Keratinocyte (primary cell): Measurements from ENCODE around the gene TRPM2. TPM values are rescaled to one million over a fixed set of nuclear protein-coding genes. Genes with fewer than 3 reads are reported as not detected.

Experiments
- DNase-seq: peaks from one replicate; pipeline ENCODE4 v3.0.0-alpha.2; 2011; ENCODE audit warnings: low read depth, missing footprints, low spot score
- FAIRE-seq: peaks from 2 replicates; lab custom pipeline; 2011; peaks lifted over from hg19 to GRCh38; lab: Jason Lieb, UNC
- H2AFZ ChIP-seq: 2 replicates; pipeline ENCODE4 v1.6.0; 2012; ENCODE audit warnings: low read length, control low read depth, inconsistent platforms; ENCODE audit not compliant: control insufficient read depth
- H3K27ac ChIP-seq: 2 replicates; pipeline ENCODE4 v1.5.1; 2011; ENCODE audit warnings: low read length; ENCODE audit not compliant: control insufficient read depth, insufficient read depth
- H3K27me3 ChIP-seq: 3 replicates; pipeline ENCODE4 v1.6.0; 2011; ENCODE audit warnings: low read length; ENCODE audit not compliant: control insufficient read depth, insufficient read depth; ENCODE audit errors: extremely low read depth
- H3K36me3 ChIP-seq, 2 experiments: 2 replicates in 1 of 2; 3 replicates in 1 of 2; pipeline ENCODE4 v1.5.1; 2011; ENCODE audit warnings: low read length in 2 of 2, mild to moderate bottlenecking in 1 of 2; ENCODE audit not compliant: control insufficient read depth in 2 of 2, insufficient read depth in 2 of 2; ENCODE audit errors: extremely low read depth in 1 of 2
- H3K4me1 ChIP-seq: 3 replicates; pipeline ENCODE4 v1.5.1; 2011; ENCODE audit warnings: low read length; ENCODE audit not compliant: control insufficient read depth, insufficient read depth; ENCODE audit errors: extremely low read depth
- H3K4me2 ChIP-seq: 3 replicates; pipeline ENCODE4 v1.6.0; 2011; ENCODE audit warnings: low read depth, low read length; ENCODE audit not compliant: control insufficient read depth, insufficient read depth; ENCODE audit errors: extremely low read depth
- H3K4me3 ChIP-seq, 3 experiments: fragments of 200-600 bp in 1 of 3; sonication (generic) in 1 of 3; 2 replicates in 2 of 3; 3 replicates in 1 of 3; pipeline ENCODE4 v1.5.1; 2011 to 2016; ENCODE audit warnings: low read length in 3 of 3, mild to moderate bottlenecking in 3 of 3, control low read depth in 2 of 3, inconsistent platforms in 1 of 3, low read depth in 1 of 3, mixed read lengths in 1 of 3, mixed run types in 1 of 3, moderate library complexity in 1 of 3; ENCODE audit not compliant: control insufficient read depth in 2 of 3, insufficient read depth in 2 of 3; ENCODE audit errors: extremely low read depth in 1 of 3
- H3K79me2 ChIP-seq: 2 replicates; pipeline ENCODE4 v1.6.0; 2012; ENCODE audit warnings: low read length; ENCODE audit not compliant: control insufficient read depth, insufficient read depth
- H3K9ac ChIP-seq: 3 replicates; pipeline ENCODE4 v1.6.0; 2011; ENCODE audit warnings: low read length; ENCODE audit not compliant: control insufficient read depth, insufficient read depth; ENCODE audit errors: extremely low read depth
- H3K9me1 ChIP-seq: 3 replicates; pipeline ENCODE4 v1.6.0; 2011; ENCODE audit warnings: low read length; ENCODE audit not compliant: control insufficient read depth, insufficient read depth; ENCODE audit errors: extremely low read depth
- H3K9me3 ChIP-seq: 2 replicates; pipeline ENCODE4 v1.5.1; 2012; ENCODE audit warnings: low read depth, low read length; ENCODE audit not compliant: control insufficient read depth
- H4K20me1 ChIP-seq: 3 replicates; pipeline ENCODE4 v1.6.0; 2011; ENCODE audit warnings: low read length; ENCODE audit not compliant: control insufficient read depth, insufficient read depth; ENCODE audit errors: extremely low read depth
- EZH2 ChIP-seq: IDR thresholded peaks from one replicate; pipeline ENCODE4 v1.6.1; 2012; ENCODE audit warnings: inconsistent platforms, mild to moderate bottlenecking, low read length, moderate library complexity
- dilution Hi-C: fragments of 300-500 bp; cut with MboI; formaldehyde crosslinking; loops from one replicate; pipeline ENCODE4 v1.7.0; 2020; ENCODE audit warnings: low sequenced_read_pairs; ENCODE audit not compliant: extremely low pct_ligation_motif_present
- polyA plus RNA-seq, 5 experiments: library from polyadenylated mRNA; depleted of rRNA in 3 of 5; stranded (reverse) in 3 of 5; stranded (forward) in 1 of 5; unstranded in 1 of 5; fragments of >200 nt; gene quantifications; 1 replicate in 1 of 5; 2 replicates in 3 of 5; 3 replicates in 1 of 5; pipeline versions ENCODE4 v1.2.1 to v1.2.3, GENCODE V29; 2011 to 2012; ENCODE audit warnings: missing spikeins in 2 of 5, low read depth in 1 of 5, low replicate concordance in 1 of 5
- TF ChIP-seq, protein P1 (sequence below), 3 experiments: IDR thresholded peaks in 1 of 3; conservative IDR thresholded peaks in 1 of 3; optimal IDR thresholded peaks in 1 of 3; 2 replicates in 2 of 3; 3 replicates in 1 of 3; pipeline versions ENCODE3 to v1.5.1; 2011; ENCODE audit warnings: low read length in 3 of 3, mild to moderate bottlenecking in 3 of 3, moderate library complexity in 2 of 3, control low read depth in 1 of 3, inconsistent platforms in 1 of 3; ENCODE audit not compliant: insufficient read depth in 2 of 3; ENCODE audit errors: extremely low read depth in 1 of 3

TRPM2 gene
- polyA plus RNA-seq, 1 donor (not counting 4 experiments of a cell fraction or from before 2014, with no cell fraction given), result 0.31 TPM

DNA sequence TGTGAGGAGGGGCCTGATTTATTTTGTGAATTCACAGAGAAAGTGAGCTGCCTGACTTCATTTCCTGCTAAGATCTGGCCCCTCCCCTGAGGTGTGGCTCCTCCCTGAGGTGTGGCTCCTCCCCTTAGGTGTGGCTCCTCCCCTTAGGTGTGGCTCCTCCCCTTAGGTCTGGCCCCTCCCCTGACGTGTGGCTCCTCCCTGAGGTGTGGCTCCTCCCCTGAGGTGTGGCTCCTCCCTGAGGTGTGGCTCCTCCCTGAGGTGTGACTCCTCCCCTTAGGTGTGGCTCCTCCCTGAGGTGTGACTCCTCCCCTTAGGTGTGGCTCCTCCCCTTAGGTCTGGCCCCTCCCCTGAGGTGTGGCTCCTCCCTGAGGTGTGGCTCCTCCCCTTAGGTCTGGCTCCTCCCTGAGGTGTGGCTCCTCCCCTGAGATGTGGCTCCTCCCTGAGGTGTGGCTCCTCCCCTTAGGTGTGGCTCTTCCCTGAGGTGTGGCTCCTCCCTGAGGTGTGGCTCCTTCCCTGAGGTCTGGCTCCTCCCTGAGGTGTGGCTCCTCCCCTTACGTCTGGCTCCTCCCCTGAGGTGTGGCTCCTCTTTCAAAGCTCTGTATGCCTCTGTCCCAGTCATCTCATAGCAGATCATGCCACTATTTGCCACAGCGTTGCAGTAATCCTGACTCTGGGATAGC is 75.0 kb downstream of the TRPM2 start:
- H3K36me3 ChIP-seq, result no peaks in the 10 kb centered on the region
- DNase-seq (no peak), FAIRE-seq (no peak)
- no peak for TF ChIP-seq EZH2
- TF ChIP-seq, protein P1, sequence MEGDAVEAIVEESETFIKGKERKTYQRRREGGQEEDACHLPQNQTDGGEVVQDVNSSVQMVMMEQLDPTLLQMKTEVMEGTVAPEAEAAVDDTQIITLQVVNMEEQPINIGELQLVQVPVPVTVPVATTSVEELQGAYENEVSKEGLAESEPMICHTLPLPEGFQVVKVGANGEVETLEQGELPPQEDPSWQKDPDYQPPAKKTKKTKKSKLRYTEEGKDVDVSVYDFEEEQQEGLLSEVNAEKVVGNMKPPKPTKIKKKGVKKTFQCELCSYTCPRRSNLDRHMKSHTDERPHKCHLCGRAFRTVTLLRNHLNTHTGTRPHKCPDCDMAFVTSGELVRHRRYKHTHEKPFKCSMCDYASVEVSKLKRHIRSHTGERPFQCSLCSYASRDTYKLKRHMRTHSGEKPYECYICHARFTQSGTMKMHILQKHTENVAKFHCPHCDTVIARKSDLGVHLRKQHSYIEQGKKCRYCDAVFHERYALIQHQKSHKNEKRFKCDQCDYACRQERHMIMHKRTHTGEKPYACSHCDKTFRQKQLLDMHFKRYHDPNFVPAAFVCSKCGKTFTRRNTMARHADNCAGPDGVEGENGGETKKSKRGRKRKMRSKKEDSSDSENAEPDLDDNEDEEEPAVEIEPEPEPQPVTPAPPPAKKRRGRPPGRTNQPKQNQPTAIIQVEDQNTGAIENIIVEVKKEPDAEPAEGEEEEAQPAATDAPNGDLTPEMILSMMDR (optimal IDR thresholded peaks at IDR 0.05 in 1 of 3, IDR thresholded peaks at IDR 0.05 in 1 of 3, conservative IDR thresholded peaks at IDR 0.05 in 1 of 3; ENCODE audit: extremely low read depth in 1 of 3, insufficient read depth in 2 of 3, low read length in 3 of 3), result no peak
- H3K9me3 ChIP-seq, result peaks cover 4% of the 10 kb centered on the region
- no peak overlapping the region for H3K27ac ChIP-seq
- H3K9me1 ChIP-seq, result no peaks in the 10 kb centered on the region
- no peaks in the 10 kb centered on the region for H3K79me2 ChIP-seq
- dilution Hi-C loops, result no loop called here
- no peak overlapping the region for H3K4me3 ChIP-seq
- no peaks in the 10 kb centered on the region for H4K20me1 ChIP-seq
- no peak overlapping the region for H3K4me2 ChIP-seq
- no peak overlapping the region for H2AFZ ChIP-seq
- no peak overlapping the region for H3K9ac ChIP-seq
- H3K27me3 ChIP-seq, result no peaks in the 10 kb centered on the region
- no peaks in the 10 kb centered on the region for H3K4me1 ChIP-seq

DNA sequence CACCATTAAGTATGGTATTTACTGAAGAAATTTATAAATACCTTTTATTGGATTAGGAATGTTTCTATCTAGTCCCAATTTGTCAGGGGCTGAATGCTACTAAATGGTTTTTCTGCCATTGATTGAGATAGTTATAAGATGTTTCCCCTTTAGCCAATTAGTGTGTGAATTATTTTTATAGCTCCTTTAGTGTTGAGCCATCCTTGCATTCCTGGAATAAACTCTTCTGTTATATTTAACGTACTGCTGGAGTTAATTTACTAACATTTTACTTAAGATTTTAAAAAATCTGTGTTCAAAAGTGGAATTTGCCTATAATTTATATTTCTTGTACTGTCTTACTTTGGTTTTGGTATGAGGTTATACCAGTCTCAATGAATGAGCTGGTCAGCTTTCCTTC is 76.5 kb downstream of the TRPM2 start:
- no peaks in the 10 kb centered on the region for H4K20me1 ChIP-seq
- no peak overlapping the region for H3K4me3 ChIP-seq
- H3K9me1 ChIP-seq, result no peaks in the 10 kb centered on the region
- TF ChIP-seq, protein P1 (optimal IDR thresholded peaks at IDR 0.05 in 1 of 3, IDR thresholded peaks at IDR 0.05 in 1 of 3, conservative IDR thresholded peaks at IDR 0.05 in 1 of 3; ENCODE audit: extremely low read depth in 1 of 3, insufficient read depth in 2 of 3, low read length in 3 of 3), result no peak
- TF ChIP-seq EZH2, result no peak
- dilution Hi-C loops, result no loop called here
- H2AFZ ChIP-seq, result no peak overlapping the region
- H3K9me3 ChIP-seq, result peaks cover 4% of the 10 kb centered on the region
- no peak overlapping the region for H3K4me2 ChIP-seq
- H3K4me1 ChIP-seq, result no peaks in the 10 kb centered on the region
- H3K36me3 ChIP-seq, result no peaks in the 10 kb centered on the region
- FAIRE-seq (no peak), DNase-seq (no peak)
- no peak overlapping the region for H3K27ac ChIP-seq
- H3K9ac ChIP-seq, result no peak overlapping the region
- H3K79me2 ChIP-seq, result no peaks in the 10 kb centered on the region
- no peaks in the 10 kb centered on the region for H3K27me3 ChIP-seq
